PFSK-1 (cell line): ENCODE data around the gene EBF4.
A peak's percentile ranks its signal among the peaks of the same experiment; 100 is the strongest.

Experiments used
- FOXP2 ChIP-seq: optimal IDR thresholded peaks from 2 replicates; pipeline ENCODE3; 2011; ENCODE audit warnings: borderline replicate concordance, control low read depth, inconsistent platforms; ENCODE audit not compliant: insufficient read depth; ENCODE audit errors: extremely low read length, extremely low read depth
- POLR2AphosphoS5 ChIP-seq: IDR thresholded peaks from 2 replicates; pipeline ENCODE4 v1.6.1; 2012; ENCODE audit warnings: low read depth, mild to moderate bottlenecking, control low read depth, low read length, moderate library complexity
- SIN3A ChIP-seq: IDR thresholded peaks from 2 replicates; pipeline ENCODE4 v1.6.1; 2012; ENCODE audit warnings: mild to moderate bottlenecking, low read length, moderate library complexity, borderline replicate concordance; ENCODE audit not compliant: insufficient read depth
- TAF1 ChIP-seq: IDR thresholded peaks from 2 replicates; pipeline ENCODE4 v1.6.1; 2012; ENCODE audit warnings: low read length, control low read depth, borderline replicate concordance; ENCODE audit not compliant: insufficient read depth
- TF ChIP-seq, protein P1 (sequence below), 2 experiments: IDR thresholded peaks; 2 replicates each; pipeline versions ENCODE4 v1.6.1 to v1.8.0; 2011 to 2012; ENCODE audit warnings: low read depth in 2 of 2, low read length in 2 of 2, control low read depth in 1 of 2, inconsistent platforms in 1 of 2, mild to moderate bottlenecking in 1 of 2, moderate library complexity in 1 of 2; ENCODE audit not compliant: insufficient read depth in 1 of 2

EBF4 gene

DNA sequence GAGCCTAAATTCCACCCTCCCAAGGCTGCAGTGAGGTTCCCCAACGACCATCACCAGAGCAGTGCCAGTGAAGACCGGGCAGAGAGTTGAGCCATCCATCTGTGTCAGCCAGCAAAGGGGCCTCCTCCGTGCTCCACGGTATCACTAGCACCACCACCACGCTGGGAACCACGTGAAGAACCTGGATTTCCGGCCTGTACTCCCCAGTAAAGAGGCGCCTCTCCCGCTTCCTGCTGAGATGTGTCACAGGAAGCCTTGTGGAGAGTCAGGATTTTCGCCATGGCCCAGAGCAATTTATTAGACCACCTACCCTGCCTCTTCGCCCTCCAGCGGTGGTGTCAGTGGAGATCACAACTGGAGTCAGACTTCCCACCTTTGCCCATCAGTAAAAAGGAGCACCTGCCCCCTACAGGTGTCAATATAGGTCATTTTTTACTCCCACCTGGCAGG is 79.1 kb downstream of the EBF4 start:
- TF ChIP-seq TAF1: no peak
- TF ChIP-seq POLR2AphosphoS5: no peak
- peak; percentile 69; the same call in 1 of the 2 replicates for TF ChIP-seq SIN3A
- TF ChIP-seq, protein P1, sequence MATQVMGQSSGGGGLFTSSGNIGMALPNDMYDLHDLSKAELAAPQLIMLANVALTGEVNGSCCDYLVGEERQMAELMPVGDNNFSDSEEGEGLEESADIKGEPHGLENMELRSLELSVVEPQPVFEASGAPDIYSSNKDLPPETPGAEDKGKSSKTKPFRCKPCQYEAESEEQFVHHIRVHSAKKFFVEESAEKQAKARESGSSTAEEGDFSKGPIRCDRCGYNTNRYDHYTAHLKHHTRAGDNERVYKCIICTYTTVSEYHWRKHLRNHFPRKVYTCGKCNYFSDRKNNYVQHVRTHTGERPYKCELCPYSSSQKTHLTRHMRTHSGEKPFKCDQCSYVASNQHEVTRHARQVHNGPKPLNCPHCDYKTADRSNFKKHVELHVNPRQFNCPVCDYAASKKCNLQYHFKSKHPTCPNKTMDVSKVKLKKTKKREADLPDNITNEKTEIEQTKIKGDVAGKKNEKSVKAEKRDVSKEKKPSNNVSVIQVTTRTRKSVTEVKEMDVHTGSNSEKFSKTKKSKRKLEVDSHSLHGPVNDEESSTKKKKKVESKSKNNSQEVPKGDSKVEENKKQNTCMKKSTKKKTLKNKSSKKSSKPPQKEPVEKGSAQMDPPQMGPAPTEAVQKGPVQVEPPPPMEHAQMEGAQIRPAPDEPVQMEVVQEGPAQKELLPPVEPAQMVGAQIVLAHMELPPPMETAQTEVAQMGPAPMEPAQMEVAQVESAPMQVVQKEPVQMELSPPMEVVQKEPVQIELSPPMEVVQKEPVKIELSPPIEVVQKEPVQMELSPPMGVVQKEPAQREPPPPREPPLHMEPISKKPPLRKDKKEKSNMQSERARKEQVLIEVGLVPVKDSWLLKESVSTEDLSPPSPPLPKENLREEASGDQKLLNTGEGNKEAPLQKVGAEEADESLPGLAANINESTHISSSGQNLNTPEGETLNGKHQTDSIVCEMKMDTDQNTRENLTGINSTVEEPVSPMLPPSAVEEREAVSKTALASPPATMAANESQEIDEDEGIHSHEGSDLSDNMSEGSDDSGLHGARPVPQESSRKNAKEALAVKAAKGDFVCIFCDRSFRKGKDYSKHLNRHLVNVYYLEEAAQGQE (IDR thresholded peaks at IDR 0.05; ENCODE audit: insufficient read depth in 1 of 2, low read depth in 2 of 2, low read length in 2 of 2): no peak
- TF ChIP-seq FOXP2: peak; percentile 15

DNA sequence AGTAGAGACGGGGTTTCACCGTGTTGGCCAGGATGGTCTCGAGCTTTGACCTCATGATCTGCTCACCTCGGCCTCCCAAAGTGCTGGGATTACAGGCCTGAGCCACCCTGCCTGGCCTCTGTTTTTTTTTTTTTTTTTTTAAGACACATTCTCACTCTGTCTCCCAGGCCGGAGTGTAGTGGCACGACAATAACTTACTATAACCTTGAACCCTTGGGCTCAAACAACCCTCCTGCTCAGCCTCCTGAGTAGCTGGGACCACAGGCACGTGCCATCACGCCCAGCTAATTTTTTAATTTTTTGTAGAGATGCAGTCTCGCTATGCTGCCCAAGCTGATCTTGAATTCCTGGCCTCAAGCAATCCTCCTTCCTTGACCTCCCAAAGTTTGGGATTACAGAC is 81.2 kb downstream of the EBF4 start:
- TF ChIP-seq, protein P1 (IDR thresholded peaks at IDR 0.05; ENCODE audit: insufficient read depth in 1 of 2, low read depth in 2 of 2, low read length in 2 of 2): no peak
- TF ChIP-seq FOXP2 (no peak), SIN3A (no peak), TAF1 (no peak), POLR2AphosphoS5 (no peak)

DNA sequence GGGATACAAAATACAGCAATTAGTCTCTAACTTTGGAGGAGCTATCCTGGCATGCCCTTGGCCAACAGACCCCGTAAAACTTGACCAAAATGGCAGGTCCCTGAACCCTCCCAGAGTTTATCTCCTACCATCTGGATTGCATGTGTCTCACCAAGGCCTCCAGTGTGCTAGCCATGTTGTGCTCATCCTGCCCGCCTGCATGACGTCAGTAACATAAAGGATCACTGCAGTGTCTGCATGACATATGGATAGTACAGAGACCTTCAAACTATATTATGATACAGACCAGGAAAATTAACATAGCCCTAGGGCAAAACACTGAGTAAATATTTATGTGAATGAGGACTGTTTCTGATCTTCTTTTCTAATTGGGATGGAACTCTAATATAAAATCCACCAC is 82.6 kb downstream of the EBF4 start:
- TF ChIP-seq TAF1: no peak

GRCh38 chr20:2778602-2779321 is 86.2 kb downstream of the EBF4 start:
- no peak for TF ChIP-seq FOXP2
- TF ChIP-seq SIN3A: no peak
- no peak for TF ChIP-seq POLR2AphosphoS5
- TF ChIP-seq, protein P1 (IDR thresholded peaks at IDR 0.05; ENCODE audit: insufficient read depth in 1 of 2, low read depth in 2 of 2, low read length in 2 of 2): no peak
- no peak for TF ChIP-seq TAF1

DNA sequence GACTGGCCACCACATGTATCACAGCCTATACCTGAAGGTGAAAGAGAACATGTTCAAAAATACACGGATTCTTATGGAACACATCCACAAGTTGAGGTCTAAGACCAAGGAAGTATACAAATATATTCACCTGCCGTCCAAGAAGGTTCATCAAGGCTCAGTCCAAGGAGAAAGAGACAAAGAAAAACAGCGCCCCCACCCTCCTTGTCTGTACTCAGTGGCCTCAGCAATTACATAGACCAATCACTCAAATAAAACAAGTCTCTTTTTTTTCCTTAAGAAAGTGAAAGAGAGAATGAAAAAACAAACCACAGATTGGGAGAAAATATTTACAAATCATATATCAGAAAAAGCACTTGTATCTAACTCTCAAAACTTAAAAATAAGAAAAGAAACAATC is 88.4 kb downstream of the EBF4 start:
- TF ChIP-seq, protein P1 (IDR thresholded peaks at IDR 0.05; ENCODE audit: insufficient read depth in 1 of 2, low read depth in 2 of 2, low read length in 2 of 2): no peak
- TF ChIP-seq FOXP2: no peak
- no peak for TF ChIP-seq POLR2AphosphoS5
- no peak for TF ChIP-seq SIN3A
- no peak for TF ChIP-seq TAF1
